AG08395 (cell line): ENCODE data around the gene EXOSC1.
"Not testable (repeated sequence)": the region's sequence is repeated elsewhere in the genome, so short reads cannot be mapped to it uniquely, and the experiment has no call there.

Experiments used
- DNase-seq: peaks from one replicate; pipeline ENCODE4 v3.0.0; 2012; ENCODE audit warnings: mixed read lengths, low spot score

Gene EXOSC1

DNA sequence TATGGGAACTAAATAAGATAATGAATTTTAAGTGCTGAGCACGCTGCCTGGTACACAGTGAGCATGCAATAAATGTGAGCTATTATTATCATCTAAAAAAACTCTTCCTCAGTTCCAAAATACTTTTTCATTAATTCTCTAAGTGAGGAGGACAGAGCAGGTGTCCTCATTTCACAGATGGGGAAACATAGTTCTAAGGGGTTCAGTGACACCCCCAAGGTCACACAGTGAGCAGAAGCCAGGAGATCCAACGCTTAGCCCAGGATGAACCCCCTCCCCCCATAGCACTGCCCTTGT is 37.9 kb downstream of the EXOSC1 start:
- DNase-seq: no peak

GRCh38 chr10:97407211-97407951 is 38.4 kb downstream of the EXOSC1 start:
- peak; percentile 86 for DNase-seq

GRCh38 chr10:97406483-97406882 is 39.3 kb downstream of the EXOSC1 start:
- not testable (repeated sequence) for DNase-seq

- DNase-seq: no peak
These were observed 39.7 kb downstream of the EXOSC1 start for GRCh38 chr10:97406064-97406463.

DNA sequence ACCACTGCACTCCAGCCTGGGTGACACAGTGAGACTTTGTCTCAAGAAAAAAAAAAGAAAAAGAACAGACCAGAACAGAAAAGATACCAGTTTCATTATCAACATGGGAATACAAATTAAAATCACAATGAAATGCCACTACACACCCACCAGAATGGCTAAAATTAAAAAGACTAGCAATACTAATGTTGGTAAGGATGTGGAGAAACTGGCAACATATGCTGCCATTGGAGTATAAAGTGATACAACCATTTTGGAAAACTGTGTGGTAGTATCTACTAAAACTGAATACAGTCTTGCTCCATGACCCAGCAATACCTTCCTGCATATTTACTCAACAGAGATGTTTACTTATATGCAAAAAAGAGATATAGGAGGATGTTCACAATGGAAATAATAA is 41.8 kb downstream of the EXOSC1 start:
- no peak for DNase-seq

- no peak for DNase-seq
These were observed 44.3 kb downstream of the EXOSC1 start for GRCh38 chr10:97401455-97401919.

GRCh38 chr10:97400665-97401454 is 44.9 kb downstream of the EXOSC1 start, which contains the start of gene RRP12:
RRP12 (minus strand) TSS chr10:97401340; CDS start chr10:97401231, 109 bp downstream.
- DNase-seq: peak; percentile 99

DNA sequence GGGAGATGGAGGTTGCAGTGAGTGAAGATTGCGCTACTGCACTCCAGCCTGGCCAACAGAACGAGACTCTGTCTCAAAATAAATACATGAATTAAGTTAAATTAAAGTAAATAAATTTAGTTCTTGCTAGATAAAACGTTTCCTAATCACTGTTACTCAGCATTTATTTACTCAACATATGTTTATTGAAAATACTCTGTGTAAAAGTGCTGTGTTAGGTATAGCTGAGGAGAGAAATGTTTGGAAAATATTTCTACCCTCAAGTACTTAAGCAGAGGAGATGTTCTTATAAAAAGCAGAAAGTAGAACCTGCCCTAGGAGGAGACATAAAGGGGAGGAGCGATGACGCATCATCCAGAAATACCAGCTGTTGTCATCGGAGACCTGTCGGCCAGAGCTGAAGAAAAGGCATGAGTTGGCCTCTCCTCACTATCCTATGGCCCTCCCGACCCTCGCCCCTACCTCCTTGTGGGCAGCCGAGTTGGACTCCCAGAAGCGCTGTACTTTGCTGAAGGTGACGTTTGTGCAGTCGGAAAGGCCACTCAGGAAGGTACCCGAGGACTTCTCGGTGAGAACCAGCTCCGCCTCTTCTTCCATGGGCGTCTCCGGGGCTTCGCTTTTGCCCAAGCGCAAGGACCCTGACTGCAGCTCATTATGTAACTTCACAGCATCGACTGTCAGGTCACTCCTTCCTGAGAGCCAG is 45.8 kb downstream of the EXOSC1 start:
- DNase-seq: peak; percentile 64

DNA sequence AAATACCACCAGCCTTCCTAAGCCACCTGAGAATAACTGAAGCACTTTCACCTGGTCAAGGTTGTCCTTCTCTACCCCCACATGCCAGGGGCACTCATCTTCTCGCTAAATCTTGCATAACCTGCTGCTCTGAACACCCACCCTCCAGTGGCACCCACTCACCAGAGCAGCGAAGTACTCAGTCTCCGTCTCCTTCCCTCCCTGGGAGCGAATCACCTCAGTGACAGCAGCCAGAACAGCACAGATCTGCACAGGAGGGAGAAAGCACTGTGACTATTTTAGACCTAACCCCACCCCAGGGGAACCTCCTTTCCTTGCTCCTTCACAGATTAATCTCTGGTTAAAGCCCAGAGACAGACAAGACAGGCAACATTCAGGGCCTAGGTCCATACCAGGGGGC is 49.8 kb downstream of the EXOSC1 start:
- DNase-seq: no peak

GRCh38 chr10:97393034-97393573 is 52.7 kb downstream of the EXOSC1 start:
- DNase-seq: no peak

DNA sequence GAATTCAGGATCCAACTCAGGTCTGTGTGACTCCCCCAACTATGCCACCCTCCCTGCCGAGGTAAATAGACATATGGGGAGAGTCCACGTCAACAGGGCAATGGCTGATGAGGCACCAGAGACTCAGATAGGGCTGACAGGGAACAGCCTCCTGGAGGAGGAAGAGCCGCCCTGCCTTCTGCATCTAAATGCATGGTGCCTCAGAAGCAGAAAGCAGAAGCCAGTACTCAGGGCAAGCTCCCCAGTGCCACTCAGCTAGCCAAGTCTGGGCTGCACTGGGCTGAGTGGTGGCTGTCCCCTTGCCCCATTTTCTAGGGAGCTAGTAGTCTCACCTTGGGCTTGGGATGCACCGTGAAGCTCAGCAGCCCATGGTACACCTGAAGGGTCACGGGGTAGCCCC is 55.7 kb downstream of the EXOSC1 start:
- no peak for DNase-seq

- no peak for DNase-seq
These were observed 57.7 kb downstream of the EXOSC1 start for GRCh38 chr10:97388152-97388551.
